Smooth muscle cell (in vitro differentiated cells): ENCODE measurements around the gene NVL. TPM values are rescaled to one million over a fixed set of nuclear protein-coding genes. Genes with fewer than 3 reads are reported as not detected.
"Not testable (repeated sequence)": the region's sequence is repeated elsewhere in the genome, so short reads cannot be mapped to it uniquely, and the experiment has no call there.

Experiments
- DNase-seq: peaks from one replicate; lab custom pipeline; 2025; ENCODE audit not compliant: unreplicated experiment; lab: John Stamatoyannopoulos, UW
- H2AFZ ChIP-seq: fragments of 200-600 bp; sonication (generic); 2 replicates; pipeline ENCODE4 v1.6.0; 2016; ENCODE audit warnings: antibody characterized with exemption, low read depth, mild to moderate bottlenecking
- H3F3A ChIP-seq: fragments of 200-600 bp; sonication (generic); 2 replicates; pipeline ENCODE4 v1.6.0; 2017; ENCODE audit warnings: antibody characterized with exemption, low read depth
- H3K27ac ChIP-seq: fragments of 200-600 bp; sonication (generic); 2 replicates; pipeline ENCODE4 v1.5.1; 2016; ENCODE audit warnings: low read depth, mild to moderate bottlenecking
- H3K27me3 ChIP-seq: fragments of 200-600 bp; sonication (generic); 2 replicates; pipeline ENCODE4 v1.6.1; 2016; ENCODE audit warnings: low read depth, mild to moderate bottlenecking
- H3K36me3 ChIP-seq: fragments of 200-600 bp; sonication (generic); 2 replicates; pipeline ENCODE4 v1.5.1; 2016; ENCODE audit warnings: low read depth
- H3K4me1 ChIP-seq: fragments of 200-600 bp; sonication (generic); 2 replicates; pipeline ENCODE4 v1.5.1; 2016; ENCODE audit warnings: low read depth
- H3K4me2 ChIP-seq: fragments of 200-600 bp; sonication (generic); 2 replicates; pipeline ENCODE4 v1.6.0; 2016; ENCODE audit warnings: mild to moderate bottlenecking
- H3K4me3 ChIP-seq: fragments of 200-600 bp; sonication (generic); 2 replicates; pipeline ENCODE4 v1.5.1; 2016; ENCODE audit warnings: mild to moderate bottlenecking
- H3K79me2 ChIP-seq: fragments of 200-600 bp; sonication (generic); 2 replicates; pipeline ENCODE4 v1.6.0; 2016; ENCODE audit warnings: low read depth, mild to moderate bottlenecking
- H3K9ac ChIP-seq: fragments of 200-600 bp; sonication (generic); 2 replicates; pipeline ENCODE4 v1.6.0; 2016; ENCODE audit warnings: low read depth
- H3K9me3 ChIP-seq: fragments of 200-600 bp; sonication (generic); replicated peaks from 2 replicates; pipeline ENCODE4 v1.5.1; 2016; ENCODE audit warnings: low read depth
- H4K20me1 ChIP-seq: fragments of 200-600 bp; sonication (generic); 2 replicates; pipeline ENCODE4 v1.6.0; 2016; ENCODE audit warnings: low read depth
- WGBS: methylation state at CpG from one replicate; pipeline ENCODE4 v1.1.7; 2016; ENCODE audit warnings: low lambda C conversion rate; 5-methylcytosine and 5-hydroxymethylcytosine counted together
- polyA plus RNA-seq: library from polyadenylated mRNA; unstranded; fragments of >200 nt; fragmentation: Nextera tagmentation; extraction: Ambion mirVana; gene quantifications from 2 replicates; pipeline ENCODE4 v1.2.1, GENCODE V29; 2016
- total RNA-seq: library from RNA; depleted of rRNA; stranded (reverse); fragments of >200 nt; gene quantifications from 2 replicates; pipeline ENCODE4 v1.2.3, GENCODE V29; 2014
- TF ChIP-seq, protein P1 (sequence below): fragments of 200-600 bp; sonication (generic); IDR thresholded peaks from 2 replicates; pipeline ENCODE4 v1.5.1; 2017; ENCODE audit warnings: borderline replicate concordance, mild to moderate bottlenecking, antibody characterized with exemption; ENCODE audit not compliant: insufficient read depth, poor library complexity, severe bottlenecking

Gene NVL
- total and polyA plus RNA-seq, 2 experiments from 2014 or later: 17.3 to 35.4 TPM

DNA sequence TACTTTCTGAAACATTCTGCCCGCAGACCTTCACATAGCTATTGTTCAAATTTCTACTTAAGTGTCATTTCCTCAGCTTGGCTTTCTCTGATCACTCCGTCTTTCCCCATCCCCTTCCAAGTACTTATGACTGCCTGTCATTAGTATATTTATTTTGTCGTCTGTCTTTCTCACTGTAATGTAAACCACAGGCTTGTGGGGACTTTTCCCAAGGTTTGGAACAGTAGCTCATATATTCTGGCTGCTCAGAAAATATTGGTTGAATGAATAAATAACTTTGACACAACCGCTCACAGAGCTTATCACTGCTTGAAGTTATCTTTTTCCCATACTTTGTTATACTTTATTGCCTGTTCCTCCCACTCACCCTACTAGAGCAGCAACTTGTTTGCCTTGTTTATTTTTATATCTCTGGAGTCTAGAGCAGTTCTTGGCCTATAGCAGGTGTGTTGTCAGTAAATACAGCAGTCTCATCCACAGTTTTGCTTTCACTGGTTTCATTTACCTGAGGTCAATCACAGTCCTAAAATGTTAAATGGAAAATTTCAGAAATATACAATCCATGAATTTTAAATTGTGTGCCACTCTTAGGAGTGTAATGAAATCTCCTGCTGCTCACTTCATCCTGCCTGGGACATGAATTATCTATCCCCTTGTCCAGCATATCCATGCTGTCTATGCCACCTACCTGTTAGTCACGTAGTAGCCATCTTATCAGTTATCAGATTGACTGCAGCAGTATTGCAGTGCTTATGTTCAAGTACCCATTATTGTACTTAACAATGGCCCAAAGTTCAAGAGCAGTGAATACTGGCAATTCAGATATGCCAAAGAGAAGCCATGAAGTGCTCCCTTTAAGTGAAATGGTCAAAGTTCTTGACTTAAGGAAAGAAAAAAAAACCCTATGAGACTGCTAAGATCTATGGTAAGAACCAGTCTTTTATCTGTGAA is 24.3 kb upstream of the NVL start:
- Histone ChIP-seq H3K9me3 (no peaks in the 10 kb centered on the region), H3K79me2 (peaks cover 21% of the 10 kb centered on the region), H2AFZ (no peak overlapping the region), H3F3A (no peaks in the 10 kb centered on the region), H4K20me1 (peaks cover 17% of the 10 kb centered on the region), H3K4me2 (no peak overlapping the region), H3K9ac (no peak overlapping the region), H3K27ac (no peak overlapping the region), H3K36me3 (no peaks in the 10 kb centered on the region), H3K4me1 (peaks cover 9% of the 10 kb centered on the region), H3K27me3 (no peaks in the 10 kb centered on the region), H3K4me3 (no peak overlapping the region)
- TF ChIP-seq, protein P1, sequence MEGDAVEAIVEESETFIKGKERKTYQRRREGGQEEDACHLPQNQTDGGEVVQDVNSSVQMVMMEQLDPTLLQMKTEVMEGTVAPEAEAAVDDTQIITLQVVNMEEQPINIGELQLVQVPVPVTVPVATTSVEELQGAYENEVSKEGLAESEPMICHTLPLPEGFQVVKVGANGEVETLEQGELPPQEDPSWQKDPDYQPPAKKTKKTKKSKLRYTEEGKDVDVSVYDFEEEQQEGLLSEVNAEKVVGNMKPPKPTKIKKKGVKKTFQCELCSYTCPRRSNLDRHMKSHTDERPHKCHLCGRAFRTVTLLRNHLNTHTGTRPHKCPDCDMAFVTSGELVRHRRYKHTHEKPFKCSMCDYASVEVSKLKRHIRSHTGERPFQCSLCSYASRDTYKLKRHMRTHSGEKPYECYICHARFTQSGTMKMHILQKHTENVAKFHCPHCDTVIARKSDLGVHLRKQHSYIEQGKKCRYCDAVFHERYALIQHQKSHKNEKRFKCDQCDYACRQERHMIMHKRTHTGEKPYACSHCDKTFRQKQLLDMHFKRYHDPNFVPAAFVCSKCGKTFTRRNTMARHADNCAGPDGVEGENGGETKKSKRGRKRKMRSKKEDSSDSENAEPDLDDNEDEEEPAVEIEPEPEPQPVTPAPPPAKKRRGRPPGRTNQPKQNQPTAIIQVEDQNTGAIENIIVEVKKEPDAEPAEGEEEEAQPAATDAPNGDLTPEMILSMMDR: no peak
- DNase-seq: no peak
- 64% methylated on average over 5 of the region's 5 CpGs for WGBS

DNA sequence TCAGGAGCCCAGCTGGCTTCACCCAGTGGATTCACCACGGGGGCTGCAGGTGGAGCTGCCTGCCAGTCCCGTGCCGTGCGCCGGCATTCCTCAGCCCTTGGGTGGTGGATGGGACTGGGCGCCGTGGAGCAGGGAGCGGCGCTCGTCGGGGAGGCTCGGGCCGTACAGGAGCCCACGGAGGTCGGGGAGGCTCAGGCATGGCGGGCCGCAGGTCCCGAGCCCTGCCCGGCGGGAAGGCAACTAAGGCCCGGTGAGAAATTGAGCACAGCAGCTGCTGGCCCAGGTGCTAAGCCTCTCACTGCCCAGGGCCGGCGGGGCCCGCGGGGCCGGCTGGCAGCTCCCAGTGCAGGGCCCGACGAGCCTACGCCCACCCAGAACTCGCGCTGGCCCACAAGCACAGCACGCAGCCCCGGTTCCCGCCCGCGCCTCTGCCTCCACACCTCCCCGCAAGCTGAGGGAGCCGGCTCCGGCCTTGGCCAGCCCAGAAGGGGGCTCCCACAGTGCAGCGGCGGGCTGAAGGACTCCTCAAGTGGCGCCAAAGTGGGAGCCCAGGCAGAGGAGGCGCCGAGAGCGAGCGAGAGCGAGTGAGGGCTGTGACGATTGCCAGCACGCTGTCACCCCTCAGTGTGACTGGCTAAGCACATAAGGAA is 22.6 kb upstream of the NVL start:
- WGBS: 92% methylated on average over 37 of the region's 49 CpGs
- H3F3A ChIP-seq, H3K9me3 ChIP-seq, H3K4me3 ChIP-seq, H3K9ac ChIP-seq, H3K4me1 ChIP-seq, H2AFZ ChIP-seq, DNase-seq, H3K4me2 ChIP-seq, H3K79me2 ChIP-seq, H3K27me3 ChIP-seq, H3K27ac ChIP-seq, H3K36me3 ChIP-seq, H4K20me1 ChIP-seq: not testable (repeated sequence)

DNA sequence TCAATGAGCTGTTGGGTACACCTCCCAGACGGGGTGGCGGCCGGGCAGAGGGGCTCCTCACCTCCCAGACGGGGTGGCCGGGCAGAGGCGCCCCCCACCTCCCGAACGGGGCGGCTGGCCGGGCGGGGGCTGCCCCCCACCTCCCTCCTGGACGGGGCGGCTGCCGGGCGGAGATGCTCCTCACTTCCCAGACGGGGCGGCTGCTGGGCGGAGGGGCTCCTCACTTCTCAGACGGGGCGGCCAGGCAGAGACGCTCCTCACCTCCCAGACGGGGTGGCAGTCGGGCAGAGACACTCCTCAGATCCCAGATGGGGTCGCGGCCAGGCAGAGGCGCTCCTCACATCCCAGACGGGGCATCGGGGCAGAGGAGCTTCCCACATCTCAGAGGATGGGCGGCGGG is 19.7 kb upstream of the NVL start:
- H3K9me3 ChIP-seq, DNase-seq, H3K4me1 ChIP-seq, H3K9ac ChIP-seq, H3K4me3 ChIP-seq, H3K36me3 ChIP-seq, H4K20me1 ChIP-seq, H3K27me3 ChIP-seq, H3K79me2 ChIP-seq, H3K4me2 ChIP-seq, H3K27ac ChIP-seq, H2AFZ ChIP-seq, H3F3A ChIP-seq: not testable (repeated sequence)
- WGBS: 94% methylated on average over 9 of the region's 30 CpGs

DNA sequence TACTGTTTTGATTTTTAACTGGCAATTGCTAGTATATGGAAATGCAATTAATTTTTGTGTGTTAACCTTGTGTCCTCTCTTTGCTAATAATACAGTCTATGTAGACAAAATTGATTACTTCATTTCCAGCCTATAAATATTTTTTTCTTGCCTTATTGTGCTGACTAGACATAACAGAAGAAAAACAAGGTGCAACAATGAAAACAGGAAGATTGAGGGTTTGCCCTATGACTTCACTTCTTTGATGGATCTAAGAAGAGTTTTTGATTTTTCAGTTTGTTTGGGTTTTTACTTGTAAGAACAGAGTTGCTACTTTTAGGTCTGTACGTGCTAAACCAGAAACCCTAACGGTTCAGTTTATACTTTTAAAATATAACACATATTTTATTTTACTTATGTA is 18.2 kb upstream of the NVL start:
- TF ChIP-seq, protein P1: no peak
- 93% methylated on average over 2 of the region's 2 CpGs for WGBS
- H3K4me3 ChIP-seq: no peak overlapping the region

More for the DNA sequence above, 18.2 kb upstream of the NVL start:
- Histone ChIP-seq H3K9ac (no peak overlapping the region), H3K79me2 (no peaks in the 10 kb centered on the region), H3F3A (no peaks in the 10 kb centered on the region), H3K27me3 (no peaks in the 10 kb centered on the region), H3K4me2 (no peak overlapping the region), H3K36me3 (no peaks in the 10 kb centered on the region), H3K27ac (no peak overlapping the region), H3K9me3 (no peaks in the 10 kb centered on the region), H3K4me1 (no peaks in the 10 kb centered on the region), H2AFZ (no peak overlapping the region), H4K20me1 (no peaks in the 10 kb centered on the region)
- no peak for DNase-seq
